GM12892 (cell line): ENCODE data around the gene APOBEC3A.

Experiments
- POLR2A ChIP-seq: IDR thresholded peaks from 2 replicates; pipeline ENCODE4 v1.6.1; 2011; ENCODE audit warnings: low read depth, low read length, control low read depth
- POLR2AphosphoS5 ChIP-seq: IDR thresholded peaks from 2 replicates; pipeline ENCODE4 v1.6.1; 2011; ENCODE audit warnings: low read depth, low read length, control low read depth

DNA sequence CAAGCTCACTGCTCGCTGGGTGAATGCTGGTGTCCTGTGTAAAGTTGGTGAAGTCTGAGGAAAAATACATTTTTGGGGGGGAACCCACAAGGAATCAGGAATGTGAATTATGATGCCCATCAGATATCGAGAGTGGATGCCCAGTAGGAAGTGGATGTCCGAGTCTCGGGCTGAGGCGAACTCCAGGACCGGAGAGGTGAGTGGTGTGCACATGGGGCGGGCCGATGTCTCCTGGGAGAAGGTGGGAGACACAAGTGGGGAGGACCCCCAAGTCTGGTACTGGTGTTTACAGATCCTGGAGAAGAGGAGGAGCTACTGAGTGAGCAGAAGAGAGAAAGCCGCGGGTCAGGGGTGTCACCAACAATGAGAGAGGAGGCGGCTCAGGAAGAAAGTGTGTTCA, 19.2 kb upstream of the APOBEC3A start:
- TF ChIP-seq POLR2A (no peak), POLR2AphosphoS5 (no peak)
